IMR-90 (cell line): ENCODE measurements around the gene LRRC7.

Source experiments
- BHLHE40 ChIP-seq: fragments of 150-350 bp; IDR thresholded peaks from 2 replicates; pipeline ENCODE4 v1.6.1; 2016; ENCODE audit warnings: mild to moderate bottlenecking, low read depth, low read length
- CTCF ChIP-seq: conservative IDR thresholded peaks from 2 replicates; pipeline ENCODE4 v1.5.1; 2012; ENCODE audit warnings: mild to moderate bottlenecking, low read depth, low read length, improper control_type of control experiment
- FOS ChIP-seq: fragments of 150-350 bp; IDR thresholded peaks from 2 replicates; pipeline ENCODE4 v1.6.1; 2016; ENCODE audit warnings: low read depth, low read length
- MAFK ChIP-seq: IDR thresholded peaks from 2 replicates; pipeline ENCODE4 v1.6.1; 2012; ENCODE audit warnings: low read depth, low read length, improper control_type of control experiment
- MAZ ChIP-seq: IDR thresholded peaks from 2 replicates; pipeline ENCODE4 v1.6.1; 2012; ENCODE audit warnings: low read depth, mild to moderate bottlenecking, low read length, improper control_type of control experiment, moderate library complexity, borderline replicate concordance
- MXI1 ChIP-seq: IDR thresholded peaks from 2 replicates; pipeline ENCODE4 v1.6.1; 2012; ENCODE audit warnings: low read depth, mild to moderate bottlenecking, low read length, moderate library complexity, borderline replicate concordance
- POLR2A ChIP-seq: IDR thresholded peaks from 2 replicates; pipeline ENCODE4 v1.6.1; 2012; ENCODE audit warnings: mild to moderate bottlenecking, low read depth, low read length
- RAD21 ChIP-seq: IDR thresholded peaks from 2 replicates; pipeline ENCODE4 v1.6.1; 2012; ENCODE audit warnings: low read length, improper control_type of control experiment
- RCOR1 ChIP-seq: IDR thresholded peaks from 2 replicates; pipeline ENCODE4 v1.6.1; 2012; ENCODE audit warnings: mild to moderate bottlenecking, low read length, improper control_type of control experiment; ENCODE audit not compliant: insufficient replicate concordance
- RFX5 ChIP-seq: IDR thresholded peaks from 2 replicates; pipeline ENCODE4 v1.8.0; 2012; ENCODE audit warnings: low read depth, mild to moderate bottlenecking, low read length, moderate library complexity
- SMC3 ChIP-seq: fragments of 150-350 bp; IDR thresholded peaks from 2 replicates; pipeline ENCODE4 v1.6.1; 2016; ENCODE audit warnings: low read depth, mild to moderate bottlenecking, antibody characterized with exemption, low read length, moderate library complexity
- USF2 ChIP-seq: fragments of 150-350 bp; IDR thresholded peaks from 2 replicates; pipeline ENCODE4 v1.6.1; 2017; ENCODE audit warnings: mild to moderate bottlenecking, antibody characterized with exemption, low read length, low read depth

GRCh38 chr1:69589799-69590198 is 22.1 kb downstream of the LRRC7 start:
- TF ChIP-seq RAD21: no peak
- TF ChIP-seq RFX5: no peak
- TF ChIP-seq BHLHE40: no peak
- no peak for TF ChIP-seq CTCF
- no peak for TF ChIP-seq USF2
- TF ChIP-seq RCOR1: no peak
- no peak for TF ChIP-seq FOS
- no peak for TF ChIP-seq SMC3
- no peak for TF ChIP-seq POLR2A
- no peak for TF ChIP-seq MAFK
- TF ChIP-seq MAZ: no peak
- no peak for TF ChIP-seq MXI1
